Measurements from ENCODE around the gene CLIP3.
"Not testable (repeated sequence)": the region's sequence is repeated elsewhere in the genome, so short reads cannot be mapped to it uniquely, and the experiment has no call there.

Gene CLIP3

DNA sequence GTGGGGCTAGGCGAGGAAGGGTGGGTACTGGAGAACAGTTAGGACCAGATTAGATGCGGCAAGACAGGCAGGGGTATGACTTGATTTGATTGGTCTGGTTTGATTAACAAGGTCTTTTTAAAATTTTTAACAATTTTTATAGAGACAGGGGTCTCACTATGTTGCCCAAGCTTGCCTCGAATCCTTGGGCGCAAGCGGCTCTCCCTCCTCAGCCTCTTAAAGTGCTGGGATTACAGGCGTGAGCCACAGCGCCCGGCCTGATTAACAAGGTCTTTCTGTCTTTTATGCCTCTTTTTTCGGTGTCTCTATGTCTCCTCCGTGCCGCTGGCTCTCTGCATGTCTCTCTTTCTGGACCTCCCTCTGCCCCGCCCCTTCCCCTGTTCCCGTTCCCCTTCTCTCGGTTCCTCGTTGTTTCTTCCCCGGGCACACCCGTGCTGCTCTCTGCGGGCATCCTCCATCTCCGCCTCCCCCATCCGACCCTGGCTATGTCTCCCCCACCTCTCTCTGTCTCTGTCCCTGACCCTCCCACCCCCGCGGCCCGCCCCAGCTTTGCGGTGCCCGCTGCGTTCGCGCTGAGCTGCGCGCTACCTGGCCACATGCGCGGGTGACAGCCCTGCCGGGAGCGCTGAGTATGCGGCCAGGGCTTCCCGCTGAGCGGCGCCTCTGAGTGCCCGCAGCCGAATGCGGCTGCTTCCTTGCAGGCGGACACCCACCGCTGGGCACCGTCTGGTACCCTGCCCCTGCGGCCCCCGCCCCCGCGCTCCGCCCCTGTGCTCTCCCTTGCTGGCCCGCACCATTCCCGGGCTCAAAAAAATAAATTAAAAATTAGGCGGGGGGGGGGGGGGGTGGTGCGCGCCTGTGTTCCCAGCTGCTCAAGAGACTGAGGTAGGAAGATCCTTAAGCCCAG lies 45.8 kb downstream of the CLIP3 start:
- TF ChIP-seq, protein P1, sequence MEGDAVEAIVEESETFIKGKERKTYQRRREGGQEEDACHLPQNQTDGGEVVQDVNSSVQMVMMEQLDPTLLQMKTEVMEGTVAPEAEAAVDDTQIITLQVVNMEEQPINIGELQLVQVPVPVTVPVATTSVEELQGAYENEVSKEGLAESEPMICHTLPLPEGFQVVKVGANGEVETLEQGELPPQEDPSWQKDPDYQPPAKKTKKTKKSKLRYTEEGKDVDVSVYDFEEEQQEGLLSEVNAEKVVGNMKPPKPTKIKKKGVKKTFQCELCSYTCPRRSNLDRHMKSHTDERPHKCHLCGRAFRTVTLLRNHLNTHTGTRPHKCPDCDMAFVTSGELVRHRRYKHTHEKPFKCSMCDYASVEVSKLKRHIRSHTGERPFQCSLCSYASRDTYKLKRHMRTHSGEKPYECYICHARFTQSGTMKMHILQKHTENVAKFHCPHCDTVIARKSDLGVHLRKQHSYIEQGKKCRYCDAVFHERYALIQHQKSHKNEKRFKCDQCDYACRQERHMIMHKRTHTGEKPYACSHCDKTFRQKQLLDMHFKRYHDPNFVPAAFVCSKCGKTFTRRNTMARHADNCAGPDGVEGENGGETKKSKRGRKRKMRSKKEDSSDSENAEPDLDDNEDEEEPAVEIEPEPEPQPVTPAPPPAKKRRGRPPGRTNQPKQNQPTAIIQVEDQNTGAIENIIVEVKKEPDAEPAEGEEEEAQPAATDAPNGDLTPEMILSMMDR (IDR thresholded peaks at IDR 0.05; ENCODE audit: control insufficient read depth, insufficient read depth, low read depth, low read length, missing control alignments) = no peak
- H3K4me3 ChIP-seq (ENCODE audit: control insufficient read depth, low read depth, low read length) = peak overlapping the region; percentile 23
- DNase-seq (ENCODE audit: low read depth) = no peak

DNA sequence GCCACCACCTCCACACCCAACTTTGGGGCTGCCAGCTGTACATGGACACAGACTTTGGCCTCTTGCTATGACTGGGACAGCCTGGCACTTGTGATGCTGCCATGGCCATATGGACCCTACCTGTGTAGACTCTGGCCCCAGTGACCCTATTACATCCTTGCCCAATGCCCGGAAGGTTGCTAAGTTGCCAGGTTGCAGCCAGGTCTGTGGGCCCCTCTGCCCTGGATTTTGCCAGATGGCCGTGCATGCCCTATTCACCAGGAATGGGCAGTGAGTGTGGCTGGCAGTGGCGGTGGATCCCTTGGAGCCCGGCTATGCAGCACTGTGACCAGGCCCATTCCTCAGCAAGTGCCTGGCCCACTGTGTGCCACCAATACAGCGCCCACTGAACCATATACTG lies 46.6 kb downstream of the CLIP3 start:
- H3K4me3 ChIP-seq (ENCODE audit: control insufficient read depth, low read depth, low read length) = no peak overlapping the region
- TF ChIP-seq, protein P1 (IDR thresholded peaks at IDR 0.05; ENCODE audit: control insufficient read depth, insufficient read depth, low read depth, low read length, missing control alignments) = no peak
- no peak for DNase-seq (ENCODE audit: low read depth)

DNA sequence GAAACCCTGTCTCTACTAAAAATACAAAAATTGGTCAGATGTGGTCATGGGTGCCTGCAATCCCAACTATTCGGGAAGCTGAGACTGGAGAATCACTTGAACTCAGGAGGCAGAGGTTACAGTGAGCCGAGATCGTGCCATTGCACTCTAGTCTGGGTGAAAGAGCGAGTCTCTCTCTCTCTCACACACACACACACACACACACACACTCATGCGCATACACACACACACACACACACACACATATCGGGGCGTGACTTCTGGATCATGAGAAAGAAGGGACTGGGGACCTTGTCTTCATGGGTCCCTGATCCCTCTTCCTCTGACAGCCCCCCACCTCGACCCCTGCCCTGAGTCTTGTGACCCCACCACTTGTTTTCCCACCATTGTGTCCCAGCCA lies 49.5 kb downstream of the CLIP3 start:
- DNase-seq (ENCODE audit: low read depth) = no peak
- H3K4me3 ChIP-seq (ENCODE audit: control insufficient read depth, low read depth, low read length) = no peak overlapping the region
- TF ChIP-seq, protein P1 (IDR thresholded peaks at IDR 0.05; ENCODE audit: control insufficient read depth, insufficient read depth, low read depth, low read length, missing control alignments) = no peak

DNA sequence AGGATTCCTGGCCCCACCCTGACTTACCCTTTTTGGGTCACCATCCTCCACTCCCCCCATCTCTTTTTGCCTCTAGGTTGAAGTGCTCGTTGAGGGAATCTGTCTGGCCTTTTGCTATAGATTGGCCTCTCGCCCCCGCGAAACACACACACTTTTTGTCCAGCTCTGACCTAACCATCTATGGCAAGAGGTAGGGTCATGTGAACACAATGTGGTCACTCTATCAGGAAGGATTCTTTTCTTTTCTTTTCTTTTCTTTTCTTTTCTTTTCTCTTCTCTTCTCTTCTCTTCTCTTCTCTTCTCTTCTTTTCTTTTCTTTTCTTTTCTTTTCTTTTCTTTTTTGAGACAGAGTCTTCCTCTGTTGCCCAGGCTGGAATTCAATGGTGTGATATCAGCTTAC lies 51.7 kb downstream of the CLIP3 start:
- not testable (repeated sequence) for H3K4me3 ChIP-seq (ENCODE audit: control insufficient read depth, low read depth, low read length); DNase-seq (ENCODE audit: low read depth)

DNA sequence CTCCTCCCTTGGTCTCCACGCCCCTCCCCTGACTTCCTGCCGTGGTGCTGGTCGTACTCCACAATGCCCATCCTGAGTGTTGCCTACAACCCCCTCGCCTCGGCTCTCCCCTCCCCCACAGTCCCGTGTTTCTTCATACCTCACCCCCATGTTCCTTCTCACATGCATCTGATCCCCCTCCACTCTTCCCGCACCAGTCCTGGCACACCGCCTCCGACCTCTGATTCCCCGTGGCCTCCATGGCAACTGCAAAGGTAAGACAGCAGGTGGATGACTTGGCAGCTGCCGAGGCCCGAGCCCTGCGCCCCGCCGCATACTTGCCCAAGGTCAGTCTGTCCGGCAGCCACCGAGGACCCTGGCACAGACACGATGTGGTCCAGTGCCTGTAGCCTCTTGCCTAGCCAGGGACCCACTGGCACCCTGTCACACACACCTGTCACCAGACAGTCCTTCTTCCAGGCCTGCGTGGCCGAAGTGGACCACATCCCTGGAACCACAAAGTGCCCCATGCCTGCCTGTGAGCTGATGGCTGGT lies 53.8 kb downstream of the CLIP3 start:
- TF ChIP-seq, protein P1 (IDR thresholded peaks at IDR 0.05; ENCODE audit: control insufficient read depth, insufficient read depth, low read depth, low read length, missing control alignments) = no peak
- no peak overlapping the region for H3K4me3 ChIP-seq (ENCODE audit: control insufficient read depth, low read depth, low read length)
- no peak for DNase-seq (ENCODE audit: low read depth)

DNA sequence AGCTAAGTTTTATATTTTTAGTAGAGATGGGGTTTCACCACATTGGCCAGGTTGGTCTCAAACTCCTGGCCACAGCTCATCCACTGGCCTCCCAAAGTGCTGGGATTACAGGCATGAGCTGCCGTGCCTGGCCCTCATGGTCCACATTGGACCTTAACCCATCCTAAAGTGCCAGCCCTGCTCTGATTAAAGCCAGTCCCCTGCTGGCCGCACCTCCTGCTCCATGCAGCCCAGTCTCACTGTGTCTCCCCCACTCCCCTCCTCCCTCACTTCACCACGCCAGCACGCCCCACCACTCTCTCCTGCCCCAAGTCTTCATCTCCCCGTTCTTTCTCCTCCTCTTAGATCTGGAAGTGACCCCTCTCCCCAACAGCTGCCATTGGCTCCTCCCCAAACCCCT lies 54.4 kb downstream of the CLIP3 start:
- no peak overlapping the region for H3K4me3 ChIP-seq (ENCODE audit: control insufficient read depth, low read depth, low read length)
- no peak for DNase-seq (ENCODE audit: low read depth)
- TF ChIP-seq, protein P1 (IDR thresholded peaks at IDR 0.05; ENCODE audit: control insufficient read depth, insufficient read depth, low read depth, low read length, missing control alignments) = no peak

DNA sequence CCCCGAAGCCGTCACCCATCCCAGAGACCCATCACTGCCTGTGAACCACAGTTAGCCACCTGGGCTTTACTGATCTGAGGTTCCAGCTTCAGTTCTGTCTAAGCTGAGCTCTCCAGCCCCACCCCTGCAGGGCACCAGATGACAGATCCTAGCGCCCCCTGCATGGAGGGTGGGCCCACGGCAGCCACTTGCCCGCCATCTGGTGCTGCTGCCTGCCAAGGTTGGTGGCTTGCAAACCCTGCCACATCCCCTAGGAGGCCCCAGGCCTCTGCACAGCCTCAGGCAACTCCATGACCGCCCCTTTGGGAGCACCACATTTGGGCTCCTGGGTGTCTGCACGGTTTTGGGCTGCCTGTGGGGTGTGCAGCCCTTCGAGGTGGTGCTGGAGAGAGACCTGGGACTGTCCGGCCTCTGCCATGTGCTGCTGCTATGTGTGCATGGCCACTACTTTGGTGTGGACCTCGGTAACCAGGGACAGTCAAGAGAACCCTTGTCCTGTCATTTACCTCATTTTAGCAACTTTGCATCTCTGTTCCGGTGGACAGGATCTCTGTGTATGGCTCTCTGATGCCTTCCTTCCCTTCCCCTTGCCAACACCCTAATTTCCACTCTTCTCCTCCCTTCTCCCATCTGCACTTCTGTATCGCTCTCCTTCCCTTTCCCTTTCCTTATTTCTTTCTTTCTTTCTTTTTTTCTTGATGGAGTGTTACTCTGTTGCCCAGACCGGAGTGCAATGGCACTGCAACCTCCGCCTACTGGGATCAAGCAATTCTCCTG lies 55.0 kb downstream of the CLIP3 start:
- TF ChIP-seq, protein P1 (IDR thresholded peaks at IDR 0.05; ENCODE audit: control insufficient read depth, insufficient read depth, low read depth, low read length, missing control alignments) = no peak
- no peak for DNase-seq (ENCODE audit: low read depth)
- H3K4me3 ChIP-seq (ENCODE audit: control insufficient read depth, low read depth, low read length) = no peak overlapping the region
